ENCODE measurements around the gene ESR2.

DNA sequence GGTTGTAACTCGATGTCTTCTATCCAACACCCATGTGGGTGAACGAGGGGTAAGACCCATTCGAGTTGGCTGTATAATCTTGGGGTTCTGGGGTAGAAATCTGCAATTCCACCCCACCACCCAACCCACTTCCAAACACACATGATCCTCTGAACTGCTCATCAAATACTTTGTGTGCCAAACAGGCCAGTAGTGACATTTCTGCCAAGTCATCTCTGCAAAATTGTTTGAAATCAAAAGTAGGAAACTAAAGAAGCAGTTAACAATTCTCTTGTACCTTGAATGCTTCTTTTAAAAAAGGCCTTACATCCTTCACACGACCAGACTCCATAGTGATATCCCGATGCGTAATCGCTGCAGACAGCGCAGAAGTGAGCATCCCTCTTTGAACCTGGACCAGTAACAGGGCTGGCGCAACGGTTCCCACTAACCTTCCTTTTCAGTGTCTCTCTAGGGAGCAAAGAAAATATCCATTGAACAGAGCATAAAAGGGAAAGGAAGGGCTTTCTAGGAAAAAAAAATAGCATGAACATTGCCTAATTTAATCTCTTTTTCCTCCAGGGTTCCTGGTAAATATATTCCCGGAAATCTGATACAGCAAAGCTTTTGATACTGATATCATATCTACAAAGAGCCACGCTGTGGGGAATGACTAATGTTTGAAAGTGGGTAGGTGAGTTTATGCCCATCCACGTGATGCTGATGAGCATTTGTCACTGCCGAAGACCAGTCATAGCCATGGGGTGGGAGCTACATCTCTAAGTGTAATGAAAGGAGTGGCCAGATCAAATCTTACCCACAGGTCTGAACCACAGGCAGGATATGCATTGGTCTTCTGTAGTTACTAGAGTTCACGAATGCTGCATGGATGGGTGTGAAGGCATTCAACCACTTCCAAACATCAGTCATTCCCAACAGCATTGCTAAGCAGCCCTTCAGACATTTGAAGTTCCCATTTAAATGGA is 14.2 kb downstream of the ESR2 start:
- TF ChIP-seq POLR2A (IDR thresholded peaks at IDR 0.05; ENCODE audit: low read depth, low read length) (no peak), POLR2AphosphoS5 (IDR thresholded peaks at IDR 0.05; ENCODE audit: low read depth, low read length) (no peak)
